HuH-7 (cell line): Measurements from ENCODE around the gene LRRC3.
"Not testable (repeated sequence)": the region's sequence is repeated elsewhere in the genome, so short reads cannot be mapped to it uniquely, and the experiment has no call there.

Experiments used
- DNase-seq: peaks from one replicate; pipeline ENCODE4 v3.0.0; 2011; ENCODE audit warnings: low spot score

The LRRC3 gene

GRCh38 chr21:44478801-44479167 lies 23.5 kb downstream of the LRRC3 start:
- no peak for DNase-seq

DNA sequence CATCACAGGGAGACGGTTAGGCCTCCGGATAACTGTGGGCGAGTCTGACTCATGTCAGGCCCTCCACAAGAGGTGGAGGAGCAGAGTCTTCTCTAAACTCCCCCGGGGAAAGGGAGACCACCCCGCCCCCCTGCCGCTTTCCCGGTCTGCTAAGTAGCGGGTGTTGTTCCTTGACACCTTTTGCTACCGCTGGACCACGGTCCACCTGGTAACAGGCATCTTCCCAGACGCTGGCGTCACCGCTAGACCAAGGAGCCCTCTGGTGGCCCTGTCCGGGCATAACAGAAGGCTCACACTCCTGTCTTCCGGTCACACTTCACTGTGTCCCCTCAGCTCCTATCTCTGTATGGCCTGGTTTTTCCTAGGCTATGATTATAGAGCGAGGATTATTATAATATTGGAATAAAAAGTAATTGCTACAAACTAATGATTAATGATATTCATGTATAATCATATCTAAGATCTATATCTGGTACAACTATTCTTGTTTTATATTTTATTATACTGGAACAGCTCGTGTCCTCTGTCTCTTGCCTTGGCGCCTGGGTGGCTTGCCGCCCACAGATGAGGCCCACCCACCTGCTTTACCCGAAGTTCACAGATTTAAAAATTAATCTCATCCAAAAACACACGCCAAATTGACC lies 24.4 kb downstream of the LRRC3 start:
- not testable (repeated sequence) for DNase-seq

GRCh38 chr21:44480200-44481053 lies 25.1 kb downstream of the LRRC3 start:
- DNase-seq, result no peak

GRCh38 chr21:44482581-44483287 lies 27.4 kb downstream of the LRRC3 start:
- peak; percentile 77 for DNase-seq

DNA sequence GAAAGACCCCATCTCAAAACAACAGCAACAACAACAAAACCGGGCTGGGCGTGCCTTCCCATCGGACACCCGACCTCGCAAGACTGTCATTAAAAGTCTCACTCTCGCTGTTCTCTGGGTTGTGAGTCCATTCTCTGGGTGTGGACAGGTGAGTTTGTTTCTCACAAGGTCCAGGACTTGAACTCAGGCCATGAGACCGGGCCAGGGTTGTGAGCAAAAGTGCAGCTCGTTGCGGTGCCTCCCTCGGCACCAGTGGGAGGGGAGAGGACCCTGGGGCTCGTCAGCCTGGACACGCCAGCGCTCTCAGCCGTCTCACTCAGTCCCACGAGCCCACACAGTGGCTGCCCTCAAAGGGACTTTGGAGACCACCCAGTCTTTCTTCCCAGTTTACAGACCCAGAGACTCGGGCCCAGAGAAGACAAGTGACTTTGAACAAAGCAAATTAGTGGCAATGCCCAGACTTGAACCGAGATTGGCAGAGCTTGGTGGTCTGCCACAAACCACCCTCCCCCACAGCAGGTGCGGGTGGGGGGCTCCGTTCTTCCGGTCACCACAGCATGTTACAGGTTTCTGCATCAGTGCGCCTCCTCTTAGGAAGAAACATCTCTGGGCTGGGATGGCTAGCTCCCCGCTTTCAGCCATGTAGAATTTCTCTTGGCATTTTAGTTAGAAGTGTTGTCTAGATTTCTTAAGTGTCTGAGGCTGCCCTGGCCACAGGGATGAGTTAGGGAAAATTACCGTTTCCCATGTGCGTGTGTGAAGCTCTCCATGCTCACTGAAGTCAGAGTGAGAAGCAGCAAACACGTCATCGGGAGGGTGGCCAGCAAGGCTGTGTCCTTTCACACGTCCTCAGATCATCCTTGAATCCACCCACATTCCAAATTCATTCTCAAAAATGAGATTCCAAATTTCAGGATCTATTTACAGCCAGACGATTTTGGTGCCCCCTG lies 28.3 kb downstream of the LRRC3 start:
- no peak for DNase-seq

GRCh38 chr21:44484498-44485253 lies 29.4 kb downstream of the LRRC3 start:
- no peak for DNase-seq

GRCh38 chr21:44485254-44485793 lies 30.0 kb downstream of the LRRC3 start:
- DNase-seq, result no peak

- DNase-seq, result no peak
These were observed 30.5 kb downstream of the LRRC3 start for GRCh38 chr21:44485796-44486195.

DNA sequence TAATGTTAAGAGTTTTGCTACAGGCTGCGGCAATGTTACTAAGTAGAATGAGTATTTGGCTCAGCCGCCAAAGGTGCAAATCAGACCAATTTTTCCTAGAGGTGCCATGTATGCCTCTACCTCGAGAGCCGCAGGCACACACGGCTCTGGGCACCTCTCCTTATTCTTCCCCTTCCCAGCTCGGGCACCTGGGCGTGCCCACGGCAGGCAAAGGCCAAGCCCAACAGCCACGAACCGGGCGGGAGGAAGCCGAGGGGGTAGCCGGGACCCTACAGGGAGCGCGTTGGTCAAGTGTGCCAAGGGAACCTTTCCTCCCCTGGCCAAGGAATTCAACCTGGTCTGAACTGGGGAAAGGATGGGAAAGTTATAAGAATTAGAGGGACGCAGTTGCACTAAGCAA lies 31.0 kb downstream of the LRRC3 start:
- no peak for DNase-seq

- peak; percentile 46 for DNase-seq
These were observed 32.5 kb downstream of the LRRC3 start for GRCh38 chr21:44487831-44488230.

DNA sequence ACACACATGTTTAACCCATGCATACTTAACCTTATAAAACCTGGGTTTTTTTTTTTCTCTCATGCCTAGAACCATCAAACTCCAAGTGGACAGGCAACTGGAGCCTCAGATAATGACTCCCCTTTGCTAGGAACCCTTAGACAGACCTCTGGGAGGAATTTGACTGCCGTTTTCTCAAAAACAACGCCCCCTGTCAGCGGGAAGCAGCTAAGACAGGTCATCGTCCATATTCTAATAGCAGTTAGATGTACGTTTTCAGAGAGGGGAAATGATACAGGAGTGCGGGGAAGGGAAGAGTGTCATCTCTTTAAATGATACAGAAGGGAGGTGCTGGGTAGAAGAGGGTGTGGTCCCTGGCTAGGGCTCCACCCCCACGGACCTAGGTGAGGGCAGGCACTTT lies 34.7 kb downstream of the LRRC3 start:
- no peak for DNase-seq

- DNase-seq, result no peak
These were observed 35.1 kb downstream of the LRRC3 start for GRCh38 chr21:44490405-44490804.

- no peak for DNase-seq
These were observed 35.5 kb downstream of the LRRC3 start for GRCh38 chr21:44490816-44491215.

GRCh38 chr21:44492567-44493385 lies 37.5 kb downstream of the LRRC3 start:
- DNase-seq, result no peak

DNA sequence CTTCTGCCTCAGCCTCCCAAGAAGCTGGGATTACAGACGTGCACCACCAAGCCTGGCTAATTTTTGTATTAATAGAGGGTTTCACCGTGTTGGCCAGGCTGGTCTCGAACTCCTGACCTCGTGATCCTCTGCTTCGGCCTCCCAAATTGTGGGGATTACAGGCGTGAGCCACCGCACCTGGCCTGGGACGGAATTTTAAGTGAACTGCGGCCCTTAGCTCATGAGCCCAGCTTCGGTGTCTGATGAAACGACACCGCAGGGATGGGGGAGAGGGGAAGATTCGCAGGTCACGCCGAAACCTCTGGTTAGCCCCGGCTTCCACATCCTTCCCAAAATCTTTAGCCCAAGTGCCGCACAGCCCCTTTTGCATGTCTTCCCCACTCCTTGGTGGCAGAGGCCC lies 39.1 kb downstream of the LRRC3 start:
- DNase-seq, result no peak

DNA sequence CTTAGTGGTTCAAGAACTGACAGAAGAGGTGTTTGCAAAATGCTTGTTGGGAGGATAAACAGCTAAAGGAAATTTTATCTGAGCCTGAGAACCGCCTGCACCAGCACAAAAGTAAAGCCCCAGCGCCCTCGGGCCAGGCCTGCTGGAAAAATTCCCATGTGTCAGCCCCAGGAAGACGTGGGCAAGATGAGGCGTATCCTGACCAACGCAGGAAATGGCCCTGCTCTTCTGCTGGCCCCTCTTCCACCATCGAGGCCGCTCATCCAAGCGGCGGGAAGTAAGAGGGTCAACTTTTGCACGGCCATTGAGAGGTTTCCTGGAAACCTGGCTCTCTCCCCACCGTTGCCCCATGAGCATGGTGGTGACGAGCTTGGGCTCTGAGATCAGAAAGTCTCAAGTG lies 39.6 kb downstream of the LRRC3 start:
- DNase-seq, result no peak

GRCh38 chr21:44495611-44496563 lies 40.6 kb downstream of the LRRC3 start:
- no peak for DNase-seq
